Measurements from ENCODE around the gene ILF3. TPM values are rescaled to one million over a fixed set of nuclear protein-coding genes. Genes with fewer than 3 reads are reported as not detected.

ILF3 gene
- total RNA-seq, 1 experiment from 2014 or later, result 430 TPM

DNA sequence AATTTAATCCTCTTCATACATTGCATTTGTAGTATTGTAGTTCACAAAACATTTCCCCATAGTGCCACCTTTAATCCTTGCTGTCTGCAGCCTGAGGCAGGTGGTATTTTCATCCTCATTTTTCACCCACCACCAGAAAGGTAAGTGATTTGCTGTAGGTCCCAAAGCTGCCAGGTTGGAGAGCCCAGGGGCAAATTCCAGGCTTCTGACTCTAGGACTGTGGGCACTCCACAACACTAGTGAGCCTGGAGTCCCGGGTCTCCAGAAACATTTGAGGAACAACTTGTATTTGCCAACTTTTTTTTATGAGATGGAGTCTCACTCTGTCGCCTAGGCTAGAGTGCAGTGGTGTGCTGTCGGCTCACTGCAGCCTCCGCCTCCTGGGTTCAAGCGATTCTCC is 6.2 kb downstream of the ILF3 start:
- peaks cover 100% of the 10 kb centered on the region for H3K79me2 ChIP-seq (ENCODE audit: insufficient read depth, low read length)
- no peaks in the 10 kb centered on the region for H3K27me3 ChIP-seq (ENCODE audit: insufficient read depth, low read length)
- intact Hi-C loops (cut with micrococcal nuclease), result no loop called here
- no peak overlapping the region for H3K27ac ChIP-seq (ENCODE audit: low read depth, low read length)
- H3K9me2 ChIP-seq (ENCODE audit: insufficient read depth), result no peaks in the 10 kb centered on the region
- POLR2A ChIA-PET, result no interaction called here
- no peaks in the 10 kb centered on the region for H3K9me3 ChIP-seq (ENCODE audit: control insufficient read depth in 1 of 2, insufficient read depth in 1 of 2, low read depth in 1 of 2, low read length in 2 of 2)
- RAD21 ChIA-PET (ENCODE audit: low non-redundant PET in 1 of 2, low total read pairs in 2 of 2, uncharacterized antibody in 2 of 2, unreplicated experiment in 2 of 2), result no interaction called here
- no peak overlapping the region for H3K4me2 ChIP-seq (ENCODE audit: low read length)
- 0 out of 2 replicates have a peak overlapping the region, but pooled peaks have one; percentile 11 for H3K9ac ChIP-seq (ENCODE audit: low read length)
- CTCF ChIA-PET, result no interaction called here
- peaks cover 9 to 41% of the 10 kb centered on the region in 2 experiments for H3K36me3 ChIP-seq (ENCODE audit: control insufficient read depth in 1 of 2, insufficient read depth in 2 of 2, low read length in 2 of 2)
- H3K4me1 ChIP-seq (ENCODE audit: control insufficient read depth in 1 of 2, insufficient read depth in 2 of 2, low read length in 2 of 2), result peaks cover 4 to 22% of the 10 kb centered on the region in 2 experiments
- peaks cover 52% of the 10 kb centered on the region; the same call in 1 of the 2 replicates for H4K20me1 ChIP-seq (ENCODE audit: insufficient read depth)
- no peak overlapping the region for H2AFZ ChIP-seq (ENCODE audit: low read depth, low read length, poor library complexity, severe bottlenecking)
- TF ChIP-seq EZH2 (IDR thresholded peaks at IDR 0.05) (no peak), ATF3 (IDR thresholded peaks at IDR 0.05) (no peak), RAD21 (IDR thresholded peaks at IDR 0.05; ENCODE audit: low read depth) (no peak), EZH2phosphoT487 (IDR thresholded peaks at IDR 0.05; ENCODE audit: borderline replicate concordance) (no peak), MAX (IDR thresholded peaks at IDR 0.05) (no peak), FOSL1 (IDR thresholded peaks at IDR 0.05; ENCODE audit: low read depth) (no peak), POLR2AphosphoS5 (IDR thresholded peaks at IDR 0.05; ENCODE audit: low read depth, low read length) (no peak), CEBPB (IDR thresholded peaks at IDR 0.05; ENCODE audit: low read depth) (no peak), POLR2A (IDR thresholded peaks at IDR 0.05; ENCODE audit: borderline replicate concordance, extremely low read depth, insufficient read depth, insufficient read length) (no peak), ELF1 (IDR thresholded peaks at IDR 0.05; ENCODE audit: borderline replicate concordance, low read depth) (no peak)
- TF ChIP-seq, protein P1, sequence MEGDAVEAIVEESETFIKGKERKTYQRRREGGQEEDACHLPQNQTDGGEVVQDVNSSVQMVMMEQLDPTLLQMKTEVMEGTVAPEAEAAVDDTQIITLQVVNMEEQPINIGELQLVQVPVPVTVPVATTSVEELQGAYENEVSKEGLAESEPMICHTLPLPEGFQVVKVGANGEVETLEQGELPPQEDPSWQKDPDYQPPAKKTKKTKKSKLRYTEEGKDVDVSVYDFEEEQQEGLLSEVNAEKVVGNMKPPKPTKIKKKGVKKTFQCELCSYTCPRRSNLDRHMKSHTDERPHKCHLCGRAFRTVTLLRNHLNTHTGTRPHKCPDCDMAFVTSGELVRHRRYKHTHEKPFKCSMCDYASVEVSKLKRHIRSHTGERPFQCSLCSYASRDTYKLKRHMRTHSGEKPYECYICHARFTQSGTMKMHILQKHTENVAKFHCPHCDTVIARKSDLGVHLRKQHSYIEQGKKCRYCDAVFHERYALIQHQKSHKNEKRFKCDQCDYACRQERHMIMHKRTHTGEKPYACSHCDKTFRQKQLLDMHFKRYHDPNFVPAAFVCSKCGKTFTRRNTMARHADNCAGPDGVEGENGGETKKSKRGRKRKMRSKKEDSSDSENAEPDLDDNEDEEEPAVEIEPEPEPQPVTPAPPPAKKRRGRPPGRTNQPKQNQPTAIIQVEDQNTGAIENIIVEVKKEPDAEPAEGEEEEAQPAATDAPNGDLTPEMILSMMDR (IDR thresholded peaks at IDR 0.05 in 2 of 3, conservative IDR thresholded peaks at IDR 0.05 in 1 of 3; ENCODE audit: borderline replicate concordance in 1 of 3, insufficient read depth in 1 of 3, low read depth in 2 of 3, low read length in 2 of 3), result no peak
- TF ChIP-seq, protein P2, sequence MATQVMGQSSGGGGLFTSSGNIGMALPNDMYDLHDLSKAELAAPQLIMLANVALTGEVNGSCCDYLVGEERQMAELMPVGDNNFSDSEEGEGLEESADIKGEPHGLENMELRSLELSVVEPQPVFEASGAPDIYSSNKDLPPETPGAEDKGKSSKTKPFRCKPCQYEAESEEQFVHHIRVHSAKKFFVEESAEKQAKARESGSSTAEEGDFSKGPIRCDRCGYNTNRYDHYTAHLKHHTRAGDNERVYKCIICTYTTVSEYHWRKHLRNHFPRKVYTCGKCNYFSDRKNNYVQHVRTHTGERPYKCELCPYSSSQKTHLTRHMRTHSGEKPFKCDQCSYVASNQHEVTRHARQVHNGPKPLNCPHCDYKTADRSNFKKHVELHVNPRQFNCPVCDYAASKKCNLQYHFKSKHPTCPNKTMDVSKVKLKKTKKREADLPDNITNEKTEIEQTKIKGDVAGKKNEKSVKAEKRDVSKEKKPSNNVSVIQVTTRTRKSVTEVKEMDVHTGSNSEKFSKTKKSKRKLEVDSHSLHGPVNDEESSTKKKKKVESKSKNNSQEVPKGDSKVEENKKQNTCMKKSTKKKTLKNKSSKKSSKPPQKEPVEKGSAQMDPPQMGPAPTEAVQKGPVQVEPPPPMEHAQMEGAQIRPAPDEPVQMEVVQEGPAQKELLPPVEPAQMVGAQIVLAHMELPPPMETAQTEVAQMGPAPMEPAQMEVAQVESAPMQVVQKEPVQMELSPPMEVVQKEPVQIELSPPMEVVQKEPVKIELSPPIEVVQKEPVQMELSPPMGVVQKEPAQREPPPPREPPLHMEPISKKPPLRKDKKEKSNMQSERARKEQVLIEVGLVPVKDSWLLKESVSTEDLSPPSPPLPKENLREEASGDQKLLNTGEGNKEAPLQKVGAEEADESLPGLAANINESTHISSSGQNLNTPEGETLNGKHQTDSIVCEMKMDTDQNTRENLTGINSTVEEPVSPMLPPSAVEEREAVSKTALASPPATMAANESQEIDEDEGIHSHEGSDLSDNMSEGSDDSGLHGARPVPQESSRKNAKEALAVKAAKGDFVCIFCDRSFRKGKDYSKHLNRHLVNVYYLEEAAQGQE (IDR thresholded peaks at IDR 0.05; ENCODE audit: low read depth), result no peak
- BruUV-seq (replicated peaks), result no TSS peak
- DNase-seq (ENCODE audit: low read depth, low spot score) (no peak), ATAC-seq (no peak)
- H3K4me3 ChIP-seq (replicated peaks in 1 of 2; ENCODE audit: low read depth in 1 of 2, low read length in 2 of 2), result no peak overlapping the region
